BLaER1 treated with 17β-estradiol and CSF1 and Interleukin-3, amounts not matched to agents 10 nM and 100 nM (cell line): ENCODE results near the gene GREB1.
A peak's percentile ranks its signal among the peaks of the same experiment; 100 is the strongest.

Source experiments
- H3K27ac ChIP-seq, 11 experiments: shearing (Covaris generic); formaldehyde crosslinking; 2 replicates each; pipeline ENCODE4 v1.8.1; 2022
- H3K27me3 ChIP-seq, 11 experiments: shearing (Covaris generic); formaldehyde crosslinking; 2 replicates each; pipeline ENCODE4 v1.8.1; 2022
- H3K36me3 ChIP-seq, 11 experiments: shearing (Covaris generic); formaldehyde crosslinking; 2 replicates each; pipeline ENCODE4 v1.8.1; 2022
- H3K4me1 ChIP-seq, 10 experiments: shearing (Covaris generic); formaldehyde crosslinking; 2 replicates each; pipeline ENCODE4 v1.8.1; 2022
- H3K4me2 ChIP-seq, 11 experiments: shearing (Covaris generic); formaldehyde crosslinking; 2 replicates each; pipeline ENCODE4 v1.8.1; 2022
- H3K4me3 ChIP-seq, 10 experiments: shearing (Covaris generic); formaldehyde crosslinking; 2 replicates each; pipeline ENCODE4 v1.8.1; 2022
- H3K9ac ChIP-seq, 11 experiments: shearing (Covaris generic); formaldehyde crosslinking; 2 replicates each; pipeline ENCODE4 v1.8.1; 2022
- H3K9me3 ChIP-seq, 11 experiments: shearing (Covaris generic); formaldehyde crosslinking; replicated peaks in 1 of 11; 2 replicates each; pipeline ENCODE4 v1.8.1; 2022
- H4K20me1 ChIP-seq, 11 experiments: shearing (Covaris generic); formaldehyde crosslinking; 2 replicates each; pipeline ENCODE4 v1.8.1; 2022
- Cebpa-rat ChIP-seq, 11 experiments: shearing (Covaris generic); IDR thresholded peaks; 2 replicates each; pipeline ENCODE4 v1.8.1; 2022

Gene GREB1

GRCh38 chr2:11578081-11578948 is 44.5 kb downstream of the GREB1 start:
- Histone ChIP-seq H3K4me2 (peak overlapping the region in 6 of 11 experiments; percentile 17 to 44 (median 31); a peak in 10 of 22 replicates), H3K9ac (no peak overlapping the region), H3K27ac (no peak overlapping the region), H3K4me1 (peaks cover 0 to 20% (median 12%) of the 10 kb centered on the region in 10 experiments; a peak in 10 of 20 replicates), H3K36me3 (no peaks in the 10 kb centered on the region), H3K4me3 (no peak overlapping the region), H3K27me3 (peaks cover 0 to 4% (median 0%) of the 10 kb centered on the region in 11 experiments; a peak in 1 of 22 replicates), H3K9me3 (peaks cover 0 to 8% (median 0%) of the 10 kb centered on the region in 11 experiments; a peak in 3 of 22 replicates), H4K20me1 (no peaks in the 10 kb centered on the region; a peak in 1 of 22 replicates)
- no peak for TF ChIP-seq Cebpa-rat (IDR thresholded peaks at IDR 0.05)

DNA sequence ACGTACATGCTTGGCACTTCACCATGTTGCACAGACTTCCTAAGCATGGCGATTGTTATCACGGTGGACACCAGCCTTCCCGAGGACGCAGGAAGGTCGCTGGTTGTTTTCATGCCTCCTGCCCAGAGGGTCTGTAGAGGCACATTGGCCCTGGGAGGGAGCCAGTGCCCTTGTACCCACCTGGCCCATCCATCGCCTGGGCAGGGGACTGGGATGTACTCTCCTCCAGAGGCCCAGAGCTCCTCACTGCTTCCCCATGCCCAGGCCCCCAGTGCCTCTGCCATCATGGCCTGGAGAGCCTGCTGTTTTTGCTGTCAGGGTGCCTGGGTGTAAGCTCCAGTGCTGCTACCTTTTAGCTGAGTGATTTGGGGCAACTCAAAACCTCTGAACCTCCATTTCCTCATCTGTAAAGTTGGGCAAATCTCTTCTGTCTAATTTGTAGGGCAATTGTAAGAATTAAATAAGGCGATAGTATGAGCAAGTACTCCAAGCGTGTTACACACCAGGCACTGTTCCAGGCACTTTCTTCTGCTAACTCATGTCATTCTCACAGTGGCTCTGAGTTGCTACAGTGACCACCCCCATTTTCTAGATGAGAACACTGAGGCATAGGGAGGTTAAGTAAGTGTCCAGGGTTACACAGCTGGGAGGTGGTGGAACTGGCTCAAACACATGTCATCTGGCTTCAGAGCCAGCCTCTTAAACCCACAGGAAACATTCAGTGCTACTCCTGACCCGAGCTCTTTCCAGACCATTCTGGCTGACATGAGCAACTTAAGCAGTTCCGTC is 45.3 kb downstream of the GREB1 start:
- Histone ChIP-seq H3K9me3 (peaks cover 0 to 8% (median 0%) of the 10 kb centered on the region in 11 experiments; a peak in 3 of 22 replicates), H3K4me1 (peaks cover 0 to 24% (median 13%) of the 10 kb centered on the region in 10 experiments; a peak in 13 of 20 replicates), H3K9ac (no peak overlapping the region), H3K4me3 (no peak overlapping the region), H4K20me1 (peaks cover 0 to 4% (median 0%) of the 10 kb centered on the region in 11 experiments; a peak in 2 of 22 replicates), H3K4me2 (no peak overlapping the region), H3K27me3 (0 out of 22 replicates have a peak, but pooled peaks cover 0 to 2% (median 0%) of the 10 kb centered on the region in 11 experiments), H3K36me3 (no peaks in the 10 kb centered on the region), H3K27ac (no peak overlapping the region)
- TF ChIP-seq Cebpa-rat (IDR thresholded peaks at IDR 0.05) = no peak

DNA sequence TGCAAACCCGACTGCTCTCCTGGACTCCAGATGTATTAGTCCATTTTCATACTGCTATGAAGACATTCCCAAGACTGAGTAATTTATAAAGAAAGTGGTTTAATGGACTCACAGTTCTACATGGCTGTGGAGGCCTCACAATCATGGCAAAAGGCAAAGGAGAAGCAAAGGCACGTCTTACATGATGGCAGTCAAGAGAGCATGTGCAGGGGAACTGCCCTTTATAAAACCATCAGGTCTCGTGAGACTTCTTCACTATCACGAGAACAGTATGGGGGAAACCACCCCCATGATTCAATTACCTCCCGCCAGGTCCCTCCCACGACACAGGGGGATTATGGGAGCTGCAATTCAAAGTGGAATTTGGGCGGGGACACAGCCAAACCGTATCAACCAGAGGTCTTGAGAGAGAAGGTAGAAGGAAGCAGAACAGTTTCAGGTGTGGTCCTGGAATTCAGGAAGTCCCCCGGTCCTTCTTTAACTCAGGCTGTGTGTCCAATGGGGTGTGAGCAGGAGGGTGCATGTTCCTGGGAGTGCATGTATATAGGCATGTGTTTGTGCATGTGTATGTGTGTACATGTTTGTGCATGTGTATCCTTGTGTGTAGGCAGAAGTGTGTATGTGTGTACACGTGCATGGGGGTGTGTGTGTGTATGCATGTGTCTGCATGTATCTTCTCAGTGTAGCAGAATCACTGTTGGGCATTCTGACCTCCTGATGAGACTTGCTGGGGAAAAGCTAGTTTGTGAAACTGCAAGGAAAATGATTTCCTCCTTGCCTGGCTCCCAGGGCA is 46.2 kb downstream of the GREB1 start:
- Histone ChIP-seq H3K9me3 (peaks cover 0 to 8% (median 0%) of the 10 kb centered on the region in 11 experiments; a peak in 3 of 22 replicates), H3K9ac (no peak overlapping the region), H3K4me3 (no peak overlapping the region), H3K27ac (no peak overlapping the region), H3K36me3 (no peaks in the 10 kb centered on the region), H3K4me1 (peaks cover 0 to 25% (median 14%) of the 10 kb centered on the region in 10 experiments; a peak in 13 of 20 replicates), H4K20me1 (peaks cover 0 to 4% (median 0%) of the 10 kb centered on the region in 11 experiments; a peak in 2 of 22 replicates), H3K27me3 (no peaks in the 10 kb centered on the region), H3K4me2 (no peak overlapping the region)
- TF ChIP-seq Cebpa-rat (IDR thresholded peaks at IDR 0.05) = no peak

- no peaks in the 10 kb centered on the region for H3K27me3 ChIP-seq
- no peaks in the 10 kb centered on the region for H3K36me3 ChIP-seq
- H3K27ac ChIP-seq = no peak overlapping the region
- H3K4me2 ChIP-seq = no peak overlapping the region
- peaks cover 0 to 4% (median 0%) of the 10 kb centered on the region in 11 experiments; a peak in 2 of 22 replicates for H4K20me1 ChIP-seq
- peaks cover 0 to 25% (median 14%) of the 10 kb centered on the region in 10 experiments; a peak in 13 of 20 replicates for H3K4me1 ChIP-seq
- TF ChIP-seq Cebpa-rat (IDR thresholded peaks at IDR 0.05) = no peak
- H3K9ac ChIP-seq = no peak overlapping the region
- H3K9me3 ChIP-seq = peaks cover 0 to 8% (median 0%) of the 10 kb centered on the region in 11 experiments; a peak in 3 of 22 replicates
- no peak overlapping the region for H3K4me3 ChIP-seq
Observed at GRCh38 chr2:11580697-11581096, 46.9 kb downstream of the GREB1 start.

- Histone ChIP-seq H3K4me2 (no peak overlapping the region), H3K27ac (no peak overlapping the region), H3K4me3 (no peak overlapping the region), H3K9me3 (peaks cover 0 to 8% (median 0%) of the 10 kb centered on the region in 11 experiments; a peak in 3 of 22 replicates), H3K36me3 (no peaks in the 10 kb centered on the region), H3K9ac (no peak overlapping the region), H3K4me1 (peaks cover 0 to 25% (median 14%) of the 10 kb centered on the region in 10 experiments; a peak in 13 of 20 replicates), H3K27me3 (no peaks in the 10 kb centered on the region), H4K20me1 (peaks cover 0 to 4% (median 0%) of the 10 kb centered on the region in 11 experiments; a peak in 2 of 22 replicates)
- TF ChIP-seq Cebpa-rat (IDR thresholded peaks at IDR 0.05) = no peak
Observed at GRCh38 chr2:11581124-11581796, 47.4 kb downstream of the GREB1 start.

DNA sequence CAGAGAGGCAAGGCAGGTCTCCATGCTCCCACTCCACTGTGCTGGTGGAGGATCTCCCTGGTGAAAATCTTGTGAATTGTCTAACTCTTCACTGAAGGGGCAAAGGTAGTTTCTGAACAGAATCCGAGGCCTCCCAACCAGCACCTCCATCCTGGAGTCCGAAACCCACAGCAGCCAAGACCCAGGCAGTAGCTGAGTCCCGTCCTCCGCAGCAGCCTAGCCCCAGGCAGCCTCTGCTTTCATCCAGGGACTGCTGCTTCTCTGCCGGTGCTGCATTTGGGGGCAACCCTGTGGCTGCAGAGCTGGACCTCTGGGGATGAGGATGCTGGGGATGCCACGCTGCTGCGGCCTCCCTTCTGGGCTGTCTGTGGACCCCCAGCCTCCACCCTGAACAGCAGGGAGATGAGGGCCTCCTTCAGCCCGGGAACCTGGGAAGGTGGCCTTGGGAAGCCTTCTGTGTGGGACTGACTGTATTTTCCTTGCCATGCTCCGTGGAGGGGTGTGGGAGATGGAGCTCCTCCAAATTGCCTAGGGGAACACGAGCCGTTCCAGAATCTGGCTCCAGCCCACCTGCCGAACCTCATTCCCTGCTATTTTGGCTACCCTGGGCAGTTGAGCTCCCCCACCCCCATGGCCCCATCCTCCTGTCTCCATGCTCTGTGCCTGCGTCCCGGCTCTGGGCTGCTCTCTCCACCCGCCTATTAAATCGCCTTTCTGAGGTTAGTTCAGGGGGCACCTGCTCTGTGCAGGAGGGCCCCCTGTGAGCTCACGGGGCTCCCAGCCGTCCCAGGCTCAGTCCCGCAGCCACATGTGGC is 48.2 kb downstream of the GREB1 start:
- H3K27ac ChIP-seq = no peak overlapping the region
- H3K4me3 ChIP-seq = no peak overlapping the region

DNA sequence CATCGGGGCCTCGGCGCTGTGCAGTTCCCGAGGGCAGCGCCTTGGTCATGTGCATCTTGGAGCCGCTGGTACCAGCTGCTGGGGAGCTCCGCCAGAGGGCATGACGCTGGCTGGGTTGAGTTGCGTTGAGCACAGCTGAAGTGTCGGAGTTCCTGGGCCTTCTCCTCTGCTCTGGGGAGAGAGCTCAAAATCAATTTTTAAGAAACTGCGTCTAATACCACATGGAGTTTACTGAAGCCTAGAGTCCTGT is 48.7 kb downstream of the GREB1 start:
- Histone ChIP-seq H3K4me2 (no peak overlapping the region), H3K27me3 (no peaks in the 10 kb centered on the region), H3K9ac (no peak overlapping the region), H4K20me1 (peaks cover 0 to 4% (median 0%) of the 10 kb centered on the region in 11 experiments; a peak in 2 of 22 replicates), H3K36me3 (no peaks in the 10 kb centered on the region), H3K4me1 (peaks cover 0 to 22% (median 12%) of the 10 kb centered on the region in 10 experiments; a peak in 13 of 20 replicates), H3K4me3 (no peak overlapping the region), H3K27ac (no peak overlapping the region), H3K9me3 (peaks cover 0 to 8% (median 0%) of the 10 kb centered on the region in 11 experiments; a peak in 3 of 22 replicates)
- TF ChIP-seq Cebpa-rat (IDR thresholded peaks at IDR 0.05) = no peak

More for the DNA sequence above, 48.2 kb downstream of the GREB1 start:
- H3K27me3 ChIP-seq = no peaks in the 10 kb centered on the region
- H4K20me1 ChIP-seq = peaks cover 0 to 4% (median 0%) of the 10 kb centered on the region in 11 experiments; a peak in 2 of 22 replicates
- no peak overlapping the region for H3K9ac ChIP-seq
- TF ChIP-seq Cebpa-rat (IDR thresholded peaks at IDR 0.05) = no peak
- peaks cover 0 to 25% (median 14%) of the 10 kb centered on the region in 10 experiments; a peak in 13 of 20 replicates for H3K4me1 ChIP-seq
- H3K9me3 ChIP-seq = peaks cover 0 to 8% (median 0%) of the 10 kb centered on the region in 11 experiments; a peak in 3 of 22 replicates
- H3K36me3 ChIP-seq = no peaks in the 10 kb centered on the region
- no peak overlapping the region for H3K4me2 ChIP-seq
